ENCODE data around the gene ARAF.

DNA sequence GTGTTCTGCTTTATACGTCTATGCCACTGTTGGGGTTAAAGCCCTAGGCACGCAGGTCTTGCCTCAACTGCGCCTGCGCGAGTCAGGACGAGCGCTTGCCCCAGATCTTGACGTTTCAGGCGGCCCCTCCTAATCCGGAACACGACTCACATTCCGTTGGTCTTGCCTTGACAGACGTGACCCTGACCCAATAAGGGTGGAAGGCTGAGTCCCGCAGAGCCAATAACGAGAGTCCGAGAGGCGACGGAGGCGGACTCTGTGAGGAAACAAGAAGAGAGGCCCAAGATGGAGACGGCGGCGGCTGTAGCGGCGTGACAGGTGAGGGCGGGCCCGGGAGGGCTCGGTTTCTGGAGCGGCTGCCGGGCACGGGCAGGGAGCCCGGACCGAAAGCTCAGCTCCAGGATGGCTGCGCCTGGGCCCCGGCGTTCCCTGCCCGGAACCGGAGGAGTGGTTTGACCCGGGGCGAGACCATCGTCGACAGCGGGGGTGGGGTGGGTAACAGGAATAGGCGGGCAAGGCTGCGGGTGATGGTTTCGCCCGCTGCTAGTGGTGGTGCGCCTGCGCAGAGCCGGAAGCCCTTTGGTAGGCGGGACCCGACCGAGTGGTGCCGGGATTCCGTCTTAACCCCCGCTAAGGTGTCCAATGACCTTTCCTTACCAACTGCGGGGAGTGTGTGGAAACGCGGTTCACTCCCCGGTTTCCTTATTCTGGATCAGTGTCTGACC, at the start of gene ARAF:
- TF ChIP-seq SRF (IDR thresholded peaks at IDR 0.05; ENCODE audit: low read depth) (no peak), ZNF274 (IDR thresholded peaks at IDR 0.05; ENCODE audit: low read depth, low read length) (no peak), POLR2A (IDR thresholded peaks at IDR 0.05; ENCODE audit: borderline replicate concordance, extremely low read depth, insufficient read depth, insufficient read length) (peak; percentile 33), CBX3 (IDR thresholded peaks at IDR 0.05; ENCODE audit: low read depth) (no peak), ELF1 (IDR thresholded peaks at IDR 0.05; ENCODE audit: borderline replicate concordance, low read depth) (no peak), TCF7L2 (IDR thresholded peaks at IDR 0.05; ENCODE audit: borderline replicate concordance, extremely low read depth, insufficient read depth, insufficient read length) (peak; percentile 36), JUND (IDR thresholded peaks at IDR 0.05) (no peak), YY1 (IDR thresholded peaks at IDR 0.05; ENCODE audit: extremely low read depth, insufficient replicate concordance, low read depth, low read length) (peak; percentile 64), POLR2AphosphoS5 (IDR thresholded peaks at IDR 0.05; ENCODE audit: low read depth, low read length) (peak; percentile 53; the same call in 1 of the 2 replicates), SP1 (IDR thresholded peaks at IDR 0.05; ENCODE audit: low read depth) (no peak)
- TF ChIP-seq, protein P1, sequence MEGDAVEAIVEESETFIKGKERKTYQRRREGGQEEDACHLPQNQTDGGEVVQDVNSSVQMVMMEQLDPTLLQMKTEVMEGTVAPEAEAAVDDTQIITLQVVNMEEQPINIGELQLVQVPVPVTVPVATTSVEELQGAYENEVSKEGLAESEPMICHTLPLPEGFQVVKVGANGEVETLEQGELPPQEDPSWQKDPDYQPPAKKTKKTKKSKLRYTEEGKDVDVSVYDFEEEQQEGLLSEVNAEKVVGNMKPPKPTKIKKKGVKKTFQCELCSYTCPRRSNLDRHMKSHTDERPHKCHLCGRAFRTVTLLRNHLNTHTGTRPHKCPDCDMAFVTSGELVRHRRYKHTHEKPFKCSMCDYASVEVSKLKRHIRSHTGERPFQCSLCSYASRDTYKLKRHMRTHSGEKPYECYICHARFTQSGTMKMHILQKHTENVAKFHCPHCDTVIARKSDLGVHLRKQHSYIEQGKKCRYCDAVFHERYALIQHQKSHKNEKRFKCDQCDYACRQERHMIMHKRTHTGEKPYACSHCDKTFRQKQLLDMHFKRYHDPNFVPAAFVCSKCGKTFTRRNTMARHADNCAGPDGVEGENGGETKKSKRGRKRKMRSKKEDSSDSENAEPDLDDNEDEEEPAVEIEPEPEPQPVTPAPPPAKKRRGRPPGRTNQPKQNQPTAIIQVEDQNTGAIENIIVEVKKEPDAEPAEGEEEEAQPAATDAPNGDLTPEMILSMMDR (IDR thresholded peaks at IDR 0.05 in 2 of 3, conservative IDR thresholded peaks at IDR 0.05 in 1 of 3; ENCODE audit: borderline replicate concordance in 1 of 3, insufficient read depth in 1 of 3, low read depth in 2 of 3, low read length in 2 of 3) = no peak
- TF ChIP-seq, protein P2, sequence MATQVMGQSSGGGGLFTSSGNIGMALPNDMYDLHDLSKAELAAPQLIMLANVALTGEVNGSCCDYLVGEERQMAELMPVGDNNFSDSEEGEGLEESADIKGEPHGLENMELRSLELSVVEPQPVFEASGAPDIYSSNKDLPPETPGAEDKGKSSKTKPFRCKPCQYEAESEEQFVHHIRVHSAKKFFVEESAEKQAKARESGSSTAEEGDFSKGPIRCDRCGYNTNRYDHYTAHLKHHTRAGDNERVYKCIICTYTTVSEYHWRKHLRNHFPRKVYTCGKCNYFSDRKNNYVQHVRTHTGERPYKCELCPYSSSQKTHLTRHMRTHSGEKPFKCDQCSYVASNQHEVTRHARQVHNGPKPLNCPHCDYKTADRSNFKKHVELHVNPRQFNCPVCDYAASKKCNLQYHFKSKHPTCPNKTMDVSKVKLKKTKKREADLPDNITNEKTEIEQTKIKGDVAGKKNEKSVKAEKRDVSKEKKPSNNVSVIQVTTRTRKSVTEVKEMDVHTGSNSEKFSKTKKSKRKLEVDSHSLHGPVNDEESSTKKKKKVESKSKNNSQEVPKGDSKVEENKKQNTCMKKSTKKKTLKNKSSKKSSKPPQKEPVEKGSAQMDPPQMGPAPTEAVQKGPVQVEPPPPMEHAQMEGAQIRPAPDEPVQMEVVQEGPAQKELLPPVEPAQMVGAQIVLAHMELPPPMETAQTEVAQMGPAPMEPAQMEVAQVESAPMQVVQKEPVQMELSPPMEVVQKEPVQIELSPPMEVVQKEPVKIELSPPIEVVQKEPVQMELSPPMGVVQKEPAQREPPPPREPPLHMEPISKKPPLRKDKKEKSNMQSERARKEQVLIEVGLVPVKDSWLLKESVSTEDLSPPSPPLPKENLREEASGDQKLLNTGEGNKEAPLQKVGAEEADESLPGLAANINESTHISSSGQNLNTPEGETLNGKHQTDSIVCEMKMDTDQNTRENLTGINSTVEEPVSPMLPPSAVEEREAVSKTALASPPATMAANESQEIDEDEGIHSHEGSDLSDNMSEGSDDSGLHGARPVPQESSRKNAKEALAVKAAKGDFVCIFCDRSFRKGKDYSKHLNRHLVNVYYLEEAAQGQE (IDR thresholded peaks at IDR 0.05; ENCODE audit: low read depth) = no peak
- TF ChIP-seq, protein P3, sequence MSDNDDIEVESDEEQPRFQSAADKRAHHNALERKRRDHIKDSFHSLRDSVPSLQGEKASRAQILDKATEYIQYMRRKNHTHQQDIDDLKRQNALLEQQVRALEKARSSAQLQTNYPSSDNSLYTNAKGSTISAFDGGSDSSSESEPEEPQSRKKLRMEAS (IDR thresholded peaks at IDR 0.05) = no peak
- TF ChIP-seq, protein P4, sequence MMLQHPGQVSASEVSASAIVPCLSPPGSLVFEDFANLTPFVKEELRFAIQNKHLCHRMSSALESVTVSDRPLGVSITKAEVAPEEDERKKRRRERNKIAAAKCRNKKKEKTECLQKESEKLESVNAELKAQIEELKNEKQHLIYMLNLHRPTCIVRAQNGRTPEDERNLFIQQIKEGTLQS (IDR thresholded peaks at IDR 0.05) = no peak

All from HCT116 (cell line).